ENCODE measurements around the gene PLCD3. TPM values are rescaled to one million over a fixed set of nuclear protein-coding genes. Genes with fewer than 3 reads are reported as not detected.

The PLCD3 gene
- total RNA-seq, 1 donor from 2014 or later = 1.4 TPM

- ATAC-seq (ENCODE audit: low read depth) (no peak), DNase-seq (no peak)
- Mint-ChIP-seq H3K4me1 (peaks cover 14% of the 10 kb centered on the region), H3K36me3 (ENCODE audit: low read depth) (no peaks in the 10 kb centered on the region), H3K9me3 (no peaks in the 10 kb centered on the region), H3K27me3 (no peaks in the 10 kb centered on the region), H3K4me3 (no peak overlapping the region), H3K27ac (peak overlapping the region; percentile 35)
- ChIA-PET POLR2A (interaction anchor here (1.1 to 3.9 kb wide), 6 partner anchors 11 to 144 kb away, joined by 3 to 84 read pairs (median 8); partner anchors contain the start of genes FMNL1, HEXIM1, HEXIM2 and MAP3K14), CTCF (interaction anchor here (1.1 to 3.2 kb wide), 5 partner anchors 10 to 37 kb away, joined by 3 to 23 read pairs (median 18); partner anchors contain the start of gene ACBD4)
- TF ChIP-seq CTCF (IDR thresholded peaks at IDR 0.05) = no peak
- intact Hi-C loops (cut with micrococcal nuclease) = loop anchor here (1.0 to 2.0 kb wide), 2 partner anchors 11 to 37 kb away; partner anchors contain the start of genes ACBD4 and HEXIM2
These were observed 39.9 kb upstream of the PLCD3 start for GRCh38 chr17:45172232-45172540.

GRCh38 chr17:45171338-45172231 lies 39.3 kb upstream of the PLCD3 start:
- Mint-ChIP-seq H3K4me3 (no peak overlapping the region), H3K36me3 (ENCODE audit: low read depth) (no peaks in the 10 kb centered on the region), H3K27ac (peak overlapping the region; percentile 35), H3K4me1 (peaks cover 14% of the 10 kb centered on the region), H3K27me3 (no peaks in the 10 kb centered on the region), H3K9me3 (no peaks in the 10 kb centered on the region)
- intact Hi-C loops (cut with micrococcal nuclease) = loop anchor here (1.0 to 2.0 kb wide), 2 partner anchors 10 to 37 kb away; partner anchors contain the start of genes ACBD4 and HEXIM2
- ATAC-seq (ENCODE audit: low read depth) (no peak), DNase-seq (no peak)
- CTCF ChIA-PET = interaction anchor here (1.1 to 3.2 kb wide), 4 partner anchors 21 to 36 kb away, joined by 4 to 23 read pairs (median 20); partner anchors contain the start of gene ACBD4
- no peak for TF ChIP-seq CTCF (IDR thresholded peaks at IDR 0.05)
- POLR2A ChIA-PET = interaction anchor here (1.2 to 3.9 kb wide), 3 partner anchors 10 to 145 kb away, joined by 6 to 84 read pairs (median 71); partner anchors contain the start of genes HEXIM1, HEXIM2 and MAP3K14

GRCh38 chr17:45170931-45171337 lies 38.6 kb upstream of the PLCD3 start:
- H3K4me3 Mint-ChIP-seq = no peak overlapping the region
- peak overlapping the region; percentile 35 for H3K27ac Mint-ChIP-seq
- no peaks in the 10 kb centered on the region for H3K9me3 Mint-ChIP-seq
- POLR2A ChIA-PET = interaction anchor here (3.3 to 3.9 kb wide), 2 partner anchors 10 to 21 kb away, joined by 71 to 84 read pairs; partner anchors contain the start of genes HEXIM1 and HEXIM2
- DNase-seq = no peak
- TF ChIP-seq CTCF (IDR thresholded peaks at IDR 0.05) = no peak
- no peak for ATAC-seq (ENCODE audit: low read depth)
- peaks cover 14% of the 10 kb centered on the region for H3K4me1 Mint-ChIP-seq
- intact Hi-C loops (cut with micrococcal nuclease) = no loop called here
- CTCF ChIA-PET = interaction anchor here (1.1 to 3.2 kb wide), 3 partner anchors 21 to 36 kb away, joined by 4 to 23 read pairs (median 18); partner anchors contain the start of gene ACBD4
- no peaks in the 10 kb centered on the region for H3K27me3 Mint-ChIP-seq
- H3K36me3 Mint-ChIP-seq (ENCODE audit: low read depth) = no peaks in the 10 kb centered on the region

GRCh38 chr17:45170280-45170930 lies 38.1 kb upstream of the PLCD3 start:
- no peaks in the 10 kb centered on the region for H3K36me3 Mint-ChIP-seq (ENCODE audit: low read depth)
- DNase-seq (no peak), ATAC-seq (ENCODE audit: low read depth) (no peak)
- CTCF ChIA-PET = interaction anchor here (0.9 to 1.4 kb wide), 3 partner anchors 18 to 35 kb away, joined by 4 read pairs; partner anchors contain the start of gene ACBD4
- H3K9me3 Mint-ChIP-seq = no peaks in the 10 kb centered on the region
- H3K4me3 Mint-ChIP-seq = no peak overlapping the region
- H3K27ac Mint-ChIP-seq = no peak overlapping the region
- TF ChIP-seq CTCF (IDR thresholded peaks at IDR 0.05) = no peak
- POLR2A ChIA-PET = interaction anchor here (0.6 to 3.9 kb wide), 3 partner anchors 19 to 25 kb away, joined by 3 to 71 read pairs (median 4); partner anchors contain the start of gene HEXIM1
- H3K4me1 Mint-ChIP-seq = peaks cover 13% of the 10 kb centered on the region
- intact Hi-C loops (cut with micrococcal nuclease) = no loop called here
- no peaks in the 10 kb centered on the region for H3K27me3 Mint-ChIP-seq
